CD4-positive, alpha-beta T cell (primary cell): ENCODE measurements around the gene KCNQ4. TPM values are rescaled to one million over a fixed set of nuclear protein-coding genes. Genes with fewer than 3 reads are reported as not detected.
A peak's percentile ranks its signal among the peaks of the same experiment; 100 is the strongest.

Experiments
- ATAC-seq: fragments of 200-7000 bp; cut with Tn5 transposase; one replicate; pipeline ENCODE4 v1.10.0; 2022; ENCODE audit warnings: mild to moderate bottlenecking; ENCODE audit not compliant: poor library complexity
- CTCF ChIA-PET: fragments of 350-600 bp; sonication (Branson Sonifier 250); formaldehyde crosslinking; loops from one replicate; lab custom pipeline; 2021; ENCODE audit warnings: antibody characterized with exemption, inconsistent platforms; lab: Charles Lee
- POLR2A ChIA-PET: fragments of 350-600 bp; sonication (Branson Sonifier 250); formaldehyde crosslinking; loops from one replicate; lab custom pipeline; 2021; ENCODE audit warnings: antibody characterized with exemption, inconsistent platforms; lab: Charles Lee
- DNase-seq, 14 experiments: peaks; one replicate each; pipeline ENCODE4 v3.0.0-alpha.2; 2013 to 2020; ENCODE audit warnings: mixed read lengths in 2 of 14
- H3K27ac ChIP-seq, 2 donors: one replicate each; pipeline versions ENCODE4 v1.5.1 to v1.7.0; 2013; ENCODE audit warnings: low read length in 2 of 2, low read depth in 1 of 2, mild to moderate bottlenecking in 1 of 2
- H3K27me3 ChIP-seq, 2 experiments: 1 replicate in 1 of 2; 2 replicates in 1 of 2; pipeline versions ENCODE4 v1.6.1 to v1.7.0; 2013; ENCODE audit warnings: low read length in 2 of 2, control low read depth in 1 of 2, mild to moderate bottlenecking in 1 of 2, moderate library complexity in 1 of 2; ENCODE audit not compliant: insufficient read depth in 2 of 2, control insufficient read depth in 1 of 2
- H3K36me3 ChIP-seq: one replicate; pipeline ENCODE4 v1.6.1; 2013; ENCODE audit warnings: low read length, control low read depth; ENCODE audit not compliant: insufficient read depth
- H3K4me1 ChIP-seq: one replicate; pipeline ENCODE4 v1.6.1; 2013; ENCODE audit warnings: low read length, control low read depth; ENCODE audit not compliant: insufficient read depth
- H3K4me3 ChIP-seq: one replicate; pipeline ENCODE4 v1.5.1; 2013; ENCODE audit warnings: mild to moderate bottlenecking, low read length, moderate library complexity
- H3K9me3 ChIP-seq, 2 experiments: 1 replicate in 1 of 2; 2 replicates in 1 of 2; pipeline versions ENCODE4 v1.6.1 to v1.7.0; 2013; ENCODE audit warnings: low read length in 2 of 2, mild to moderate bottlenecking in 2 of 2, control low read depth in 1 of 2, moderate library complexity in 1 of 2; ENCODE audit not compliant: control insufficient read depth in 1 of 2, insufficient read depth in 1 of 2
- H3K27ac Mint-ChIP-seq: one replicate; pipeline ENCODE4 v1.8.0; 2020; ENCODE audit warnings: mixed read lengths
- H3K27me3 Mint-ChIP-seq: one replicate; pipeline ENCODE4 v1.8.0; 2021; ENCODE audit warnings: mixed read lengths
- H3K36me3 Mint-ChIP-seq: one replicate; pipeline ENCODE4 v1.8.0; 2021; ENCODE audit warnings: low read depth, mixed read lengths
- H3K4me1 Mint-ChIP-seq: one replicate; pipeline ENCODE4 v1.8.0; 2021; ENCODE audit warnings: low read depth, mixed read lengths
- H3K4me3 Mint-ChIP-seq: one replicate; pipeline ENCODE4 v1.8.0; 2020; ENCODE audit warnings: mild to moderate bottlenecking, mixed read lengths
- H3K9me3 Mint-ChIP-seq: one replicate; pipeline ENCODE4 v1.8.0; 2020; ENCODE audit warnings: mixed read lengths
- CTCF ChIP-seq: fragments of 200-600 bp; IDR thresholded peaks from one replicate; pipeline ENCODE4 v1.8.0; 2022; ENCODE audit warnings: antibody characterized with exemption, mild to moderate bottlenecking
- intact Hi-C, 2 experiments: fragments of 100-400 bp; cut with DNase I in 1 of 2; cut with micrococcal nuclease in 1 of 2; formaldehyde crosslinking; loops; one replicate each; pipeline versions ENCODE4 v1.15.1 to v1.9.0; 2023 to 2025; cut with DNase I, micrococcal nuclease
- total RNA-seq, 174 experiments: library from RNA in 2 of 174; stranded (reverse) in 2 of 174; gene quantifications; one replicate each; pipeline ENCODE4 v1.2.3 and lab custom pipeline; 2021 to 2026

The KCNQ4 gene
- total RNA-seq, 2 experiments from 2014 or later = 0.25 to 0.30 TPM

DNA sequence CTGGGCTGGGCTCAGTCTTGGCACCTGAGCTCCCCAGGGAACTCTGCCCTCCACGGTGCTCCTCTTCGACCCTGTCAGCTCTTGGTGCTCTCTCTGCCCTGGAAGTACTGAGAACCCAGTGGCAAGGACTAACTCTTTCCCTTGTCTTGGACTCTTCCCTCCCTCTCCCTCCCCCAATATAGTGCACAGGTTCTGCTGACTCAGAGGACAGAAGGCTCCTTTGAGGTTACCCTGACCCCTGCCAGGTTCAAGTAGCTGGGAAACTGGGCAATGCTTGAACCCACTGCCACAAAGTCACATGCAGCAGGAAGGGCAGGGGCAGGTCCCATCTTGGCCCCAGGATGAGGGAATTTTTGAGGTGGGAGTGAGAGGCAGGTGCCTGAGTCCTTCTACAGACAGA is 20.3 kb downstream of the KCNQ4 start:
- peak overlapping the region; percentile 81 for H3K27ac Mint-ChIP-seq
- H3K9me3 Mint-ChIP-seq = no peaks in the 10 kb centered on the region
- Histone ChIP-seq H3K27ac (peak overlapping the region; percentile 31 to 55), H3K27me3 (no peaks in the 10 kb centered on the region), H3K4me3 (no peak overlapping the region), H3K36me3 (no peaks in the 10 kb centered on the region), H3K4me1 (peaks cover 23% of the 10 kb centered on the region), H3K9me3 (no peaks in the 10 kb centered on the region)
- no peaks in the 10 kb centered on the region for H3K36me3 Mint-ChIP-seq
- TF ChIP-seq CTCF = no peak
- no peaks in the 10 kb centered on the region for H3K27me3 Mint-ChIP-seq
- CTCF ChIA-PET = interaction anchor here (0.5 to 0.8 kb wide), 2 partner anchors 30 to 67 kb away, joined by 3 to 5 read pairs; no protein-coding TSS in a partner anchor
- H3K4me1 Mint-ChIP-seq = peaks cover 29% of the 10 kb centered on the region
- ATAC-seq = no peak
- intact Hi-C loops = loop anchor here in 1 of 2 experiments (5.0 to 10.0 kb wide), 3 partner anchors 112 to 551 kb away; partner anchors contain the start of genes NFYC and RIMS3
- H3K4me3 Mint-ChIP-seq = no peak overlapping the region
- no peak for DNase-seq
- POLR2A ChIA-PET = interaction anchor here (4.8 kb wide), 1 partner anchor 58 kb away, joined by 21 read pairs; the partner anchor contains the start of gene CITED4

DNA sequence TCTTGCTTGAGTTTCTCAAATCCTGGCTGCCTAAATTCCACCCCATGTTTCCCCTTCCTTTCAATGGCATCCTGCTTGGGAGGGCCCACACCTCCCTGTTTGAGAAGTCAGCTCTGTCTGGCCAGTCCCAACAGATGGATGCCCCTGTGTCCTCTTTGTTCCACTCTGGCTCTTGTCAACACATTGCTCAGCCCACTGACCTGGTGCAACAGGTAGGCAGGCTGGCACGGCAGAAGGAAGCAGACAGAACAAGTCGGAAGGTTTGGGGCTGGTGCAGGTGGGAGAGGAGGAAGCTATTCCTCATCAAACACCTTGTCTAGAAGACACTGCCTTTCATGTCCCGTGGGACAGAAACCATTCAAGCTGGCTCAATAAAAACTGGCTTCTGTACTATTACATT is 22.7 kb downstream of the KCNQ4 start:
- no peak overlapping the region for H3K4me3 Mint-ChIP-seq
- Histone ChIP-seq H3K27ac (no peak overlapping the region), H3K27me3 (no peaks in the 10 kb centered on the region), H3K4me1 (peaks cover 22% of the 10 kb centered on the region), H3K36me3 (no peaks in the 10 kb centered on the region), H3K9me3 (no peaks in the 10 kb centered on the region), H3K4me3 (no peak overlapping the region)
- H3K4me1 Mint-ChIP-seq = peaks cover 29% of the 10 kb centered on the region
- no peak overlapping the region for H3K27ac Mint-ChIP-seq
- no peaks in the 10 kb centered on the region for H3K36me3 Mint-ChIP-seq
- no peak for DNase-seq
- ChIA-PET CTCF (no interaction called here), POLR2A (interaction anchor here (1.8 kb wide), 1 partner anchor 10 kb away, joined by 4 read pairs; no protein-coding TSS in a partner anchor)
- ATAC-seq = no peak
- intact Hi-C loops = loop anchor here in 1 of 2 experiments (10.0 kb wide), 1 partner anchor 549 kb away; no protein-coding TSS in a partner anchor
- TF ChIP-seq CTCF = no peak
- H3K9me3 Mint-ChIP-seq = no peaks in the 10 kb centered on the region
- no peaks in the 10 kb centered on the region for H3K27me3 Mint-ChIP-seq

DNA sequence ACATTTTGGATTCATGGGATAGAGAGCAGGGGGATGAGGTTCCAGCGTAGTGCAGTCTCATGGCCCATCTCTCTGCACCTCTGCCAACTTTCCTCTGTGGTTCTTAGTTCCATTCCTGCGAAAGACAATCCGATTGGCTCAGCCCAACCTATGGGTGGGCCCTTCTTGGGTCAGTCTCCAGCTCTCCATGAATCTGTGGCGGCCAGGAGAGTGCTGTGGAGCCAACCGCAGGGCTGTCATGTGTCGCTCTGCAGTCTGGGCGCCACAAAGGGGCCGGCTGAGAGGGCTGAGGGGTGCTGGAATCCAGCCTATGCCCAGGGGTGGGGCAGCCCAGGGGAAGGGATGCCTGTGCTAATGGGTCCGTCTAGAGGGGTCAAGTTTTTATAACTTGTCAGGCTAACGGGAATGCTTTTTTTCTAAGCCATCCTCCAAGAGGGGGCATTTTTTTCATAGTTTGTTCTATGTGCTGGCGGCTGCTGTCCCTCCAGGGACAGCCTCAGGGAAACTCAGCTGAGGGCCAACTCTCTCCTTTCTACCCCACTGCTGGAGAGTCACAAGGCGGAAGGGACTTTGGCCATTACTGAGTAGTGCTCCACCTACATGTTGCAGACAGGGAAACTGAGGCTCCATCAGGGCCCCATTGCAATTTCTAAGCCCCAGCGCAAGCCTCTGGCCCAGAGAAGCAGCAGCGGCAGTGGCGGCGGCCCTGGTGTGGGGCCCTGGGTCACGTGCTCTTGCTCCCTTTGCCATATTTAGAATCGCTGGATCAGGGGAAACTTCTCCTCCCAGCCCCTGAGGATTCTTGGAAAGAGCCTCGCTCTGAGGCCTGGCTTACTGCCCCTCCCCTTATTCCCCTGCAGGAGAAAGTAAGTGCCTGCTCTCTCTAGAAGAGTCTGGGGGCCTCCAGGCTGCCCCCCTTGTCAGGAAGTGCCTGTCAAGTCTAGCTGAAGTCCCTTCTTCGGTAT is 23.4 kb downstream of the KCNQ4 start:
- intact Hi-C loops = loop anchor here in 1 of 2 experiments (10.0 kb wide), 1 partner anchor 548 kb away; no protein-coding TSS in a partner anchor
- POLR2A ChIA-PET = interaction anchor here (0.9 kb wide), 1 partner anchor 9 kb away, joined by 3 read pairs; no protein-coding TSS in a partner anchor

More for the DNA sequence above, 23.4 kb downstream of the KCNQ4 start:
- Mint-ChIP-seq H3K4me1 (peaks cover 21% of the 10 kb centered on the region), H3K27me3 (no peaks in the 10 kb centered on the region), H3K27ac (no peak overlapping the region), H3K9me3 (no peaks in the 10 kb centered on the region), H3K4me3 (no peak overlapping the region), H3K36me3 (no peaks in the 10 kb centered on the region)
- Histone ChIP-seq H3K27me3 (no peaks in the 10 kb centered on the region), H3K36me3 (no peaks in the 10 kb centered on the region), H3K4me1 (peaks cover 14% of the 10 kb centered on the region), H3K4me3 (no peak overlapping the region), H3K9me3 (no peaks in the 10 kb centered on the region), H3K27ac (no peak overlapping the region)
- ATAC-seq (no peak), DNase-seq (no peak)
- TF ChIP-seq CTCF = no peak
- CTCF ChIA-PET = no interaction called here
